Liver (tissue), 9 donors: Measurements from ENCODE around the gene ARSD. TPM values are rescaled to one million over a fixed set of nuclear protein-coding genes. Genes with fewer than 3 reads are reported as not detected.

Experiments
- DNase-seq: peaks from one replicate; pipeline ENCODE4 v3.0.0-alpha.2; 2017; ENCODE audit warnings: low spot score
- H3K27ac ChIP-seq, 2 donors: one replicate each; pipeline ENCODE4 v1.7.0; 2013; ENCODE audit warnings: inconsistent platforms in 2 of 2, low read length in 2 of 2, control low read depth in 1 of 2, low read depth in 1 of 2, mild to moderate bottlenecking in 1 of 2
- H3K27me3 ChIP-seq, 4 donors: one replicate each; pipeline versions ENCODE4 v1.6.1 to v1.7.0; 2013; ENCODE audit warnings: low read length in 3 of 4, inconsistent platforms in 1 of 4, mild to moderate bottlenecking in 1 of 4, moderate library complexity in 1 of 4; ENCODE audit not compliant: control insufficient read depth in 4 of 4, insufficient read depth in 4 of 4
- H3K36me3 ChIP-seq, 4 donors: one replicate each; pipeline versions ENCODE4 v1.6.1 to v1.7.0; 2013; ENCODE audit warnings: low read length in 3 of 4, mild to moderate bottlenecking in 3 of 4, low read depth in 1 of 4, moderate library complexity in 1 of 4; ENCODE audit not compliant: control insufficient read depth in 4 of 4, insufficient read depth in 3 of 4
- H3K4me1 ChIP-seq, 4 donors: one replicate each; pipeline versions ENCODE4 v1.6.1 to v1.7.0; 2013; ENCODE audit warnings: low read length in 3 of 4, mild to moderate bottlenecking in 3 of 4, moderate library complexity in 1 of 4; ENCODE audit not compliant: control insufficient read depth in 4 of 4, insufficient read depth in 4 of 4
- H3K4me3 ChIP-seq, 3 donors: one replicate each; pipeline versions ENCODE4 v1.6.1 to v1.7.0; 2013; ENCODE audit warnings: low read length in 3 of 3, control low read depth in 1 of 3, low read depth in 1 of 3, mild to moderate bottlenecking in 1 of 3
- H3K9ac ChIP-seq, 2 donors: one replicate each; pipeline ENCODE4 v1.7.0; 2013; ENCODE audit warnings: low read length in 2 of 2, mild to moderate bottlenecking in 2 of 2, moderate library complexity in 2 of 2, control low read depth in 1 of 2, low read depth in 1 of 2
- H3K9me3 ChIP-seq, 4 donors: one replicate each; pipeline versions ENCODE4 v1.6.1 to v1.7.0; 2013; ENCODE audit warnings: low read length in 3 of 4; ENCODE audit not compliant: control insufficient read depth in 4 of 4
- EGR1 ChIP-seq, 2 donors: IDR thresholded peaks; 2 replicates each; pipeline ENCODE4 v1.6.1; 2016 to 2018; ENCODE audit warnings: antibody characterized with exemption in 2 of 2, low read depth in 2 of 2
- FOXA1 ChIP-seq: IDR thresholded peaks from 2 replicates; pipeline ENCODE4 v1.6.1; 2016; ENCODE audit warnings: antibody characterized with exemption
- FOXA2 ChIP-seq: IDR thresholded peaks from 2 replicates; pipeline ENCODE4 v1.6.1; 2016; ENCODE audit warnings: antibody characterized with exemption
- GABPA ChIP-seq, 2 donors: IDR thresholded peaks in 1 of 2; conservative IDR thresholded peaks in 1 of 2; 2 replicates each; pipeline ENCODE4 v1.6.1; 2016; ENCODE audit warnings: antibody characterized with exemption in 2 of 2, mild to moderate bottlenecking in 1 of 2, moderate library complexity in 1 of 2
- HNF4A ChIP-seq, 2 donors: conservative IDR thresholded peaks; 2 replicates each; pipeline ENCODE4 v1.6.1; 2016; ENCODE audit warnings: antibody characterized with exemption in 2 of 2, mild to moderate bottlenecking in 2 of 2
- HNF4G ChIP-seq: IDR thresholded peaks from 2 replicates; pipeline ENCODE4 v1.6.1; 2016; ENCODE audit warnings: antibody characterized with exemption
- JUND ChIP-seq, 2 donors: IDR thresholded peaks; 2 replicates each; pipeline ENCODE4 v1.6.1; 2016; ENCODE audit warnings: antibody characterized with exemption in 2 of 2
- NR2F2 ChIP-seq: IDR thresholded peaks from 2 replicates; pipeline ENCODE4 v1.6.1; 2016; ENCODE audit warnings: antibody characterized with exemption
- RAD21 ChIP-seq, 2 donors: IDR thresholded peaks; 2 replicates each; pipeline ENCODE4 v1.6.1; 2016; ENCODE audit warnings: antibody characterized with exemption in 2 of 2, mild to moderate bottlenecking in 2 of 2
- RXRA ChIP-seq, 2 donors: IDR thresholded peaks; 2 replicates each; pipeline ENCODE4 v1.6.1; 2017 to 2018; ENCODE audit warnings: antibody characterized with exemption in 2 of 2, mild to moderate bottlenecking in 1 of 2
- SP1 ChIP-seq: IDR thresholded peaks from 2 replicates; pipeline ENCODE4 v1.6.1; 2018; ENCODE audit warnings: antibody characterized with exemption, mild to moderate bottlenecking
- TAF1 ChIP-seq: conservative IDR thresholded peaks from 2 replicates; pipeline ENCODE4 v1.6.1; 2016; ENCODE audit warnings: antibody characterized with exemption, mild to moderate bottlenecking
- YY1 ChIP-seq: IDR thresholded peaks from 2 replicates; pipeline ENCODE4 v1.6.1; 2016; ENCODE audit warnings: antibody characterized with exemption, mild to moderate bottlenecking
- WGBS: extraction: QIAGEN DNeasy Blood & Tissue Kit; methylation state at CpG from one replicate; pipeline ENCODE4 v1.1.7; 2013; 5-methylcytosine and 5-hydroxymethylcytosine counted together
- polyA plus RNA-seq, 2 donors: library from polyadenylated mRNA; stranded (reverse) in 1 of 2; unstranded in 1 of 2; fragments of 200-250 nt in 1 of 2; fragments of >200 nt in 1 of 2; fragmentation: Nextera tagmentation in 1 of 2; extraction: Ambion mirVana in 1 of 2; gene quantifications; one replicate each; pipeline versions ENCODE4 v1.2.1 to v1.2.3, GENCODE V29; 2013 to 2015
- total RNA-seq, 2 donors: library from RNA; depleted of rRNA; stranded (reverse); fragments of >200 nt; gene quantifications; one replicate each; pipeline ENCODE4 v1.2.3, GENCODE V29; 2014
- TF ChIP-seq, protein P1 (sequence below): IDR thresholded peaks from 2 replicates; pipeline ENCODE4 v1.6.1; 2016; ENCODE audit warnings: antibody characterized with exemption
- TF ChIP-seq, protein P2 (sequence below): IDR thresholded peaks from 2 replicates; pipeline ENCODE4 v1.6.1; 2016; ENCODE audit warnings: antibody characterized with exemption
- TF ChIP-seq, protein P3 (sequence below): fragments of 150-350 bp; IDR thresholded peaks from 2 replicates; pipeline ENCODE4 v1.5.1; 2017; ENCODE audit warnings: improper control_type of control experiment, low read depth, low read length; ENCODE audit not compliant: missing input control
- TF ChIP-seq, protein P4 (sequence below): IDR thresholded peaks from 2 replicates; pipeline ENCODE4 v1.6.1; 2016; ENCODE audit warnings: antibody characterized with exemption
- TF ChIP-seq, protein P5 (sequence below): IDR thresholded peaks from 2 replicates; pipeline ENCODE4 v1.6.1; 2016; ENCODE audit warnings: antibody characterized with exemption, mild to moderate bottlenecking
- donor health status: healthy.
- donor health status: healthy.
- donor health status: healthy.
- donor health status: healthy.
- donor health status: healthy.

The ARSD gene
- total and polyA plus RNA-seq, 4 donors, result 11.3 to 42.4 (median 19.5) TPM

DNA sequence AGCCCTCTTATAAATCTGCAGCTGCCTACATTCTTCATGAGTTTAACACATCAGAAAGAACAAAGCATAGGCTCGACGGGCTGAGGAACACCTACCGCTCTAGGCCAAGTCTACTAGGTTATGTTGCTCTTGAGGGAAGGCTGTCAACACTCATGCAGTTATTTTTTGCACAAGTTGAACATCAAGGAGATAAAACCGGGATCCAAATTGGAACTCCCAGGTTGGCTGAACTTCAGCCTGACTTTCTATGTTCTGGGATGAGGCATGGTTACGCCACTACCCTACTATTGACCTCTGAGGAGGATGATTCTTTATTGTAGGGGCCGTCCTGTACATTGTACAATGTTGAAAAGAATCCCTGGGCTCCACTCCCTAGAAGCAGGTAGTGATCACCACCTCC, 39.9 kb upstream of the ARSD start:
- Histone ChIP-seq H3K9me3 (no peaks in the 10 kb centered on the region), H3K9ac (no peak overlapping the region), H3K27me3 (no peaks in the 10 kb centered on the region), H3K27ac (no peak overlapping the region), H3K36me3 (no peaks in the 10 kb centered on the region), H3K4me1 (peaks cover 0 to 9% (median 7%) of the 10 kb centered on the region in 4 donors), H3K4me3 (no peak overlapping the region)
- DNase-seq, result no peak
- TF ChIP-seq RXRA (IDR thresholded peaks at IDR 0.05) (no peak), HNF4G (no peak), RAD21 (IDR thresholded peaks at IDR 0.05) (no peak), EGR1 (IDR thresholded peaks at IDR 0.05; ENCODE audit: low read depth in 2 of 2) (no peak), FOXA2 (no peak), JUND (IDR thresholded peaks at IDR 0.05) (no peak), HNF4A (conservative IDR thresholded peaks at IDR 0.05) (no peak), SP1 (no peak)
- TF ChIP-seq, protein P1, sequence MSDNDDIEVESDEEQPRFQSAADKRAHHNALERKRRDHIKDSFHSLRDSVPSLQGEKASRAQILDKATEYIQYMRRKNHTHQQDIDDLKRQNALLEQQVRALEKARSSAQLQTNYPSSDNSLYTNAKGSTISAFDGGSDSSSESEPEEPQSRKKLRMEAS, result no peak
- TF ChIP-seq, protein P2, sequence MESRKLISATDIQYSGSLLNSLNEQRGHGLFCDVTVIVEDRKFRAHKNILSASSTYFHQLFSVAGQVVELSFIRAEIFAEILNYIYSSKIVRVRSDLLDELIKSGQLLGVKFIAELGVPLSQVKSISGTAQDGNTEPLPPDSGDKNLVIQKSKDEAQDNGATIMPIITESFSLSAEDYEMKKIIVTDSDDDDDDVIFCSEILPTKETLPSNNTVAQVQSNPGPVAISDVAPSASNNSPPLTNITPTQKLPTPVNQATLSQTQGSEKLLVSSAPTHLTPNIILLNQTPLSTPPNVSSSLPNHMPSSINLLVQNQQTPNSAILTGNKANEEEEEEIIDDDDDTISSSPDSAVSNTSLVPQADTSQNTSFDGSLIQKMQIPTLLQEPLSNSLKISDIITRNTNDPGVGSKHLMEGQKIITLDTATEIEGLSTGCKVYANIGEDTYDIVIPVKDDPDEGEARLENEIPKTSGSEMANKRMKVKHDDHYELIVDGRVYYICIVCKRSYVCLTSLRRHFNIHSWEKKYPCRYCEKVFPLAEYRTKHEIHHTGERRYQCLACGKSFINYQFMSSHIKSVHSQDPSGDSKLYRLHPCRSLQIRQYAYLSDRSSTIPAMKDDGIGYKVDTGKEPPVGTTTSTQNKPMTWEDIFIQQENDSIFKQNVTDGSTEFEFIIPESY, result no peak
- TF ChIP-seq, protein P3, sequence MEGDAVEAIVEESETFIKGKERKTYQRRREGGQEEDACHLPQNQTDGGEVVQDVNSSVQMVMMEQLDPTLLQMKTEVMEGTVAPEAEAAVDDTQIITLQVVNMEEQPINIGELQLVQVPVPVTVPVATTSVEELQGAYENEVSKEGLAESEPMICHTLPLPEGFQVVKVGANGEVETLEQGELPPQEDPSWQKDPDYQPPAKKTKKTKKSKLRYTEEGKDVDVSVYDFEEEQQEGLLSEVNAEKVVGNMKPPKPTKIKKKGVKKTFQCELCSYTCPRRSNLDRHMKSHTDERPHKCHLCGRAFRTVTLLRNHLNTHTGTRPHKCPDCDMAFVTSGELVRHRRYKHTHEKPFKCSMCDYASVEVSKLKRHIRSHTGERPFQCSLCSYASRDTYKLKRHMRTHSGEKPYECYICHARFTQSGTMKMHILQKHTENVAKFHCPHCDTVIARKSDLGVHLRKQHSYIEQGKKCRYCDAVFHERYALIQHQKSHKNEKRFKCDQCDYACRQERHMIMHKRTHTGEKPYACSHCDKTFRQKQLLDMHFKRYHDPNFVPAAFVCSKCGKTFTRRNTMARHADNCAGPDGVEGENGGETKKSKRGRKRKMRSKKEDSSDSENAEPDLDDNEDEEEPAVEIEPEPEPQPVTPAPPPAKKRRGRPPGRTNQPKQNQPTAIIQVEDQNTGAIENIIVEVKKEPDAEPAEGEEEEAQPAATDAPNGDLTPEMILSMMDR, result no peak
- 78% methylated on average over 6 of the region's 6 CpGs for WGBS

DNA sequence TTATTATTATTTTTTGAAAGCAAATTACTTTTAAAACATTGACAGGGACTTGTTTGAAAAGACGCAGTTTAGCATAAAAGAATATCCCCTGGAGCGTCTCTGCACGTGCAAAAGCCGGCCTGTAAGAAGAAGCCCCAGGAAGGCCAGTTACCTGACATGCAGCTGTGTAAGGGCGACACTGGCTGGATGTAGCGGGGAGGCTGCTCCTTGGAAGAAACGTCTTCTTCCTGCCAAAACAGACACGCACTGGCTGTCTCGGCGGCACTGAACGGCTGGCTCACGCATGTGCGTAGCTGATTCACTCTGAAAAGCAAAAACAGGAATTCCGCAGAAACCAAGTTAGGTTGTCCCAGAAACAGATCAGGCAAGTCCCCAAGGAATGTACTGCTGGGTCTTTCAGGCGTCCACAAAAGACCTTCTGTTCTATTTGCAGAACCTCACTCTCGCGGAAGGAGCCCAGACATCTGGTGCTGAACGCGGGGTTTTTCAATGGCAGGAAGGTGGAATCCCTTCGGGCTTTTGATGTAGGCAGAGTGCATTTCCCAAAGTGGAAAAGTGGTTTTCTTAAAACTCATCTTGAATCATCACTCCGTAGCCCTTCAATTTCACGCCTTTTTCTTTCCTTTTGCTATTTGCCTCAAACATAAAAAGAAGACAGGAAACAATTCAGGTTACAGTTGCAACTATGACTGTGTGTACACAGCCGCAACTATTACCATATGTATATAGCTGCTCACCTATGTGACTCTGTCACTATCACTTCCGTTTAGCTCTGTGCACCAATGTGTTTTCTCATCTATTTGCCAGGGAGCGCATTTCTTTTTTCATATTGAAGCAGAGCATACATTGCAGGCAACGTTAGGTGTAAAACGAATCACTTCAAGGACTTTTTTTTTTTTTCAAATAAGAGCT, 39.1 kb upstream of the ARSD start:
- H3K9me3 ChIP-seq, result no peaks in the 10 kb centered on the region
- no peak overlapping the region for H3K9ac ChIP-seq
- H3K27me3 ChIP-seq, result no peaks in the 10 kb centered on the region
- 74% methylated on average over 27 of the region's 27 CpGs for WGBS
- no peak overlapping the region for H3K4me3 ChIP-seq
- no peak overlapping the region for H3K27ac ChIP-seq
- no peak for DNase-seq
- H3K36me3 ChIP-seq, result no peaks in the 10 kb centered on the region
- H3K4me1 ChIP-seq, result peaks cover 0 to 12% (median 8%) of the 10 kb centered on the region in 4 donors
- TF ChIP-seq, protein P3, result no peak
- TF ChIP-seq, protein P4, sequence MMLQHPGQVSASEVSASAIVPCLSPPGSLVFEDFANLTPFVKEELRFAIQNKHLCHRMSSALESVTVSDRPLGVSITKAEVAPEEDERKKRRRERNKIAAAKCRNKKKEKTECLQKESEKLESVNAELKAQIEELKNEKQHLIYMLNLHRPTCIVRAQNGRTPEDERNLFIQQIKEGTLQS, result no peak
- TF ChIP-seq SP1 (no peak), FOXA2 (no peak), GABPA (IDR thresholded peaks at IDR 0.05 in 1 of 2, conservative IDR thresholded peaks at IDR 0.05 in 1 of 2) (no peak), HNF4A (conservative IDR thresholded peaks at IDR 0.05) (no peak), HNF4G (no peak), NR2F2 (no peak), TAF1 (no peak), JUND (IDR thresholded peaks at IDR 0.05) (no peak), FOXA1 (no peak), YY1 (no peak), RAD21 (IDR thresholded peaks at IDR 0.05) (no peak)
- TF ChIP-seq, protein P2, result no peak
- TF ChIP-seq, protein P5, sequence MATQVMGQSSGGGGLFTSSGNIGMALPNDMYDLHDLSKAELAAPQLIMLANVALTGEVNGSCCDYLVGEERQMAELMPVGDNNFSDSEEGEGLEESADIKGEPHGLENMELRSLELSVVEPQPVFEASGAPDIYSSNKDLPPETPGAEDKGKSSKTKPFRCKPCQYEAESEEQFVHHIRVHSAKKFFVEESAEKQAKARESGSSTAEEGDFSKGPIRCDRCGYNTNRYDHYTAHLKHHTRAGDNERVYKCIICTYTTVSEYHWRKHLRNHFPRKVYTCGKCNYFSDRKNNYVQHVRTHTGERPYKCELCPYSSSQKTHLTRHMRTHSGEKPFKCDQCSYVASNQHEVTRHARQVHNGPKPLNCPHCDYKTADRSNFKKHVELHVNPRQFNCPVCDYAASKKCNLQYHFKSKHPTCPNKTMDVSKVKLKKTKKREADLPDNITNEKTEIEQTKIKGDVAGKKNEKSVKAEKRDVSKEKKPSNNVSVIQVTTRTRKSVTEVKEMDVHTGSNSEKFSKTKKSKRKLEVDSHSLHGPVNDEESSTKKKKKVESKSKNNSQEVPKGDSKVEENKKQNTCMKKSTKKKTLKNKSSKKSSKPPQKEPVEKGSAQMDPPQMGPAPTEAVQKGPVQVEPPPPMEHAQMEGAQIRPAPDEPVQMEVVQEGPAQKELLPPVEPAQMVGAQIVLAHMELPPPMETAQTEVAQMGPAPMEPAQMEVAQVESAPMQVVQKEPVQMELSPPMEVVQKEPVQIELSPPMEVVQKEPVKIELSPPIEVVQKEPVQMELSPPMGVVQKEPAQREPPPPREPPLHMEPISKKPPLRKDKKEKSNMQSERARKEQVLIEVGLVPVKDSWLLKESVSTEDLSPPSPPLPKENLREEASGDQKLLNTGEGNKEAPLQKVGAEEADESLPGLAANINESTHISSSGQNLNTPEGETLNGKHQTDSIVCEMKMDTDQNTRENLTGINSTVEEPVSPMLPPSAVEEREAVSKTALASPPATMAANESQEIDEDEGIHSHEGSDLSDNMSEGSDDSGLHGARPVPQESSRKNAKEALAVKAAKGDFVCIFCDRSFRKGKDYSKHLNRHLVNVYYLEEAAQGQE, result no peak
